Endodermal cell (in vitro differentiated cells): ENCODE measurements around the gene SLC35B2. TPM values are rescaled to one million over a fixed set of nuclear protein-coding genes. Genes with fewer than 3 reads are reported as not detected.
A peak's percentile ranks its signal among the peaks of the same experiment; 100 is the strongest.

Experiments used
- DNase-seq: peaks from one replicate; pipeline ENCODE4 v3.0.0-alpha.2; 2017
- H3K27ac ChIP-seq: 2 replicates; pipeline ENCODE4 v1.5.1; 2013; ENCODE audit warnings: mild to moderate bottlenecking, low read depth, low read length, moderate library complexity
- H3K27me3 ChIP-seq: 2 replicates; pipeline ENCODE4 v1.6.1; 2013; ENCODE audit warnings: mild to moderate bottlenecking, low read length, moderate library complexity; ENCODE audit not compliant: insufficient read depth, control insufficient read depth, poor library complexity, severe bottlenecking
- H3K36me3 ChIP-seq: 2 replicates; pipeline ENCODE4 v1.7.0; 2013; ENCODE audit warnings: mild to moderate bottlenecking, low read length, moderate library complexity; ENCODE audit not compliant: control insufficient read depth, insufficient read depth
- H3K4me1 ChIP-seq: one replicate; pipeline ENCODE4 v1.7.0; 2013; ENCODE audit warnings: low read length; ENCODE audit not compliant: control insufficient read depth, insufficient read depth
- H3K4me3 ChIP-seq: 2 replicates; pipeline ENCODE4 v1.5.1; 2013; ENCODE audit warnings: mild to moderate bottlenecking, low read length, moderate library complexity
- H3K9ac ChIP-seq: 2 replicates; pipeline ENCODE4 v1.6.1; 2013; ENCODE audit warnings: mild to moderate bottlenecking, low read length, moderate library complexity; ENCODE audit not compliant: poor library complexity, severe bottlenecking; ENCODE audit errors: extremely low read depth
- H3K9me3 ChIP-seq: 2 replicates; pipeline ENCODE4 v1.6.1; 2013; ENCODE audit warnings: mild to moderate bottlenecking, low read length, moderate library complexity; ENCODE audit not compliant: control insufficient read depth
- H3K27ac Mint-ChIP-seq: 2 replicates; pipeline ENCODE4 v1.8.0; 2020; ENCODE audit warnings: mixed read lengths
- H3K27me3 Mint-ChIP-seq: 2 replicates; pipeline ENCODE4 v1.8.0; 2021; ENCODE audit warnings: mild to moderate bottlenecking, mixed read lengths; ENCODE audit not compliant: insufficient read depth
- H3K36me3 Mint-ChIP-seq: 2 replicates; pipeline ENCODE4 v1.8.0; 2020; ENCODE audit warnings: low read depth, mixed read lengths
- H3K4me1 Mint-ChIP-seq: 2 replicates; pipeline ENCODE4 v1.8.0; 2020; ENCODE audit warnings: mixed read lengths
- H3K4me3 Mint-ChIP-seq: 2 replicates; pipeline ENCODE4 v1.8.0; 2020; ENCODE audit warnings: mild to moderate bottlenecking, moderate library complexity, mixed read lengths
- H3K9me3 Mint-ChIP-seq: 2 replicates; pipeline ENCODE4 v1.8.0; 2020; ENCODE audit warnings: mild to moderate bottlenecking, mixed read lengths
- WGBS, 2 experiments: methylation state at CpG; one replicate each; pipeline versions ENCODE4 v1.1.5 to v1.1.7; 2013; ENCODE audit warnings: missing lambda C conversion rate in 2 of 2, mixed read lengths in 1 of 2; ENCODE audit not compliant: insufficient coverage in 1 of 2, insufficient read length in 1 of 2; 5-methylcytosine and 5-hydroxymethylcytosine counted together
- total RNA-seq, 2 donors: library from RNA; stranded (reverse); fragmentation: NEBNext Ultra II Directional in 1 of 2; extraction: Animal tissue kit (Norgen Biotek cat#: 25700) in 1 of 2; gene quantifications; 2 replicates in 1 of 2; 3 replicates in 1 of 2; pipeline ENCODE4 v1.2.1, GENCODE V29; 2021
- TF ChIP-seq, protein P1 (sequence below): fragments of 200-600 bp; sonication (generic); conservative IDR thresholded peaks from 2 replicates; pipeline ENCODE4 v1.5.0; 2021; ENCODE audit warnings: antibody characterized with exemption, mild to moderate bottlenecking

The SLC35B2 gene
- total RNA-seq, 2 donors from 2014 or later, result 52.5 to 54.3 TPM

- Mint-ChIP-seq H3K9me3 (peaks cover 2% of the 10 kb centered on the region), H3K27me3 (no peaks in the 10 kb centered on the region), H3K4me1 (peaks cover 32% of the 10 kb centered on the region), H3K4me3 (peak overlapping the region; percentile 98), H3K36me3 (peaks cover 62% of the 10 kb centered on the region), H3K27ac (peak overlapping the region; percentile 99)
- WGBS, 2 experiments, result 71% methylated on average over 1 of the region's 1 CpG; no CpG with 5 or more reads in 1 of the 2 experiments
- Histone ChIP-seq H3K27ac (no peak overlapping the region), H3K4me1 (no peaks in the 10 kb centered on the region), H3K36me3 (peaks cover 56% of the 10 kb centered on the region), H3K4me3 (peak overlapping the region; percentile 100), H3K27me3 (no peaks in the 10 kb centered on the region), H3K9me3 (no peaks in the 10 kb centered on the region), H3K9ac (peak overlapping the region; percentile 100)
- TF ChIP-seq, protein P1, sequence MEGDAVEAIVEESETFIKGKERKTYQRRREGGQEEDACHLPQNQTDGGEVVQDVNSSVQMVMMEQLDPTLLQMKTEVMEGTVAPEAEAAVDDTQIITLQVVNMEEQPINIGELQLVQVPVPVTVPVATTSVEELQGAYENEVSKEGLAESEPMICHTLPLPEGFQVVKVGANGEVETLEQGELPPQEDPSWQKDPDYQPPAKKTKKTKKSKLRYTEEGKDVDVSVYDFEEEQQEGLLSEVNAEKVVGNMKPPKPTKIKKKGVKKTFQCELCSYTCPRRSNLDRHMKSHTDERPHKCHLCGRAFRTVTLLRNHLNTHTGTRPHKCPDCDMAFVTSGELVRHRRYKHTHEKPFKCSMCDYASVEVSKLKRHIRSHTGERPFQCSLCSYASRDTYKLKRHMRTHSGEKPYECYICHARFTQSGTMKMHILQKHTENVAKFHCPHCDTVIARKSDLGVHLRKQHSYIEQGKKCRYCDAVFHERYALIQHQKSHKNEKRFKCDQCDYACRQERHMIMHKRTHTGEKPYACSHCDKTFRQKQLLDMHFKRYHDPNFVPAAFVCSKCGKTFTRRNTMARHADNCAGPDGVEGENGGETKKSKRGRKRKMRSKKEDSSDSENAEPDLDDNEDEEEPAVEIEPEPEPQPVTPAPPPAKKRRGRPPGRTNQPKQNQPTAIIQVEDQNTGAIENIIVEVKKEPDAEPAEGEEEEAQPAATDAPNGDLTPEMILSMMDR, result no peak
- DNase-seq, result no peak
Measured at GRCh38 chr6:44248579-44248978, 8.7 kb downstream of the SLC35B2 start.

GRCh38 chr6:44247338-44248302 is 9.7 kb downstream of the SLC35B2 start:
- Mint-ChIP-seq H3K27ac (peak overlapping the region; percentile 99), H3K9me3 (peaks cover 2% of the 10 kb centered on the region), H3K27me3 (no peaks in the 10 kb centered on the region), H3K4me3 (peak overlapping the region; percentile 98), H3K4me1 (peaks cover 32% of the 10 kb centered on the region), H3K36me3 (peaks cover 52% of the 10 kb centered on the region)
- Histone ChIP-seq H3K9me3 (no peaks in the 10 kb centered on the region), H3K27me3 (no peaks in the 10 kb centered on the region), H3K4me1 (no peaks in the 10 kb centered on the region), H3K4me3 (peak overlapping the region; percentile 100), H3K36me3 (peaks cover 47% of the 10 kb centered on the region), H3K27ac (peak overlapping the region; percentile 95), H3K9ac (peak overlapping the region; percentile 100)
- DNase-seq, result peak; percentile 70
- 0% methylated on average over 23 to 52 of the region's 52 CpGs for WGBS, 2 experiments
- TF ChIP-seq, protein P1, result no peak

DNA sequence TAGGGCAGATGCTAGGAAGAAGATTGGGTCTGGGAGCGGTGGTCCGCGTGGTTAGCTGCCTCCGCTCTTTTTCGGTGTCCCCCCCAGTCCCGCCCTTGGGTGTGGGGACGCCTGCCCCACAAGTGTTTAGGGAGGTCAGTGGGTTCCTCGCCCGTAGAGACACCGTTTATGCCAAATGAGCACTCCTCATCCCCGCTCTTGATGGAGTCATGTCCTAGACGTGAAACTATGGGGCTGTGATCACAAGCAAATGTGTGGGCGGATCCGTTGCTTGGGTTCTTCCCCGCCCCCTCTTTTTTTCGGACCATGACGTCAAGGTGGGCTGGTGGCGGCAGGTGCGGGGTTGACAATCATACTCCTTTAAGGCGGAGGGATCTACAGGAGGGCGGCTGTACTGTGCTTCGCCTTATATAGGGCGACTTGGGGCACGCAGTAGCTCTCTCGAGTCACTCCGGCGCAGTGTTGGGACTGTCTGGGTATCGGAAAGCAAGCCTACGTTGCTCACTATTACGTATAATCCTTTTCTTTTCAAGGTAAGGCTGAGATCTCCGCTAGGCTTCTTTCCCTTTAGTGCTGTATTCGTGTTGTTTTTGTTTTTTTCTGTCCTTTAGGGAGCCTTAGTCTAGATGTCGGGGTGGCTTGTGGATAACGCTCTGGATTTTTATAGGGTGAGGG is 10.5 kb downstream of the SLC35B2 start, which contains the start of gene HSP90AB1:
Gene HSP90AB1, plus strand, starts transcription at position 439 of the 675 bp plus-strand sequence. CDS start 1,529 bp downstream, outside the sequence.
- Histone ChIP-seq H3K27me3 (no peaks in the 10 kb centered on the region), H3K27ac (peak within 1 kb of the TSS; percentile 95), H3K36me3 (peaks cover 40% of the 10 kb centered on the region), H3K9me3 (no peaks in the 10 kb centered on the region), H3K4me1 (no peaks in the 10 kb centered on the region), H3K9ac (peak within 1 kb of the TSS; percentile 100), H3K4me3 (peak within 1 kb of the TSS; percentile 100)
- WGBS, 2 experiments, result 0% methylated on average over 22 to 34 of the region's 34 CpGs
- H3K4me1 Mint-ChIP-seq, result peaks cover 30% of the 10 kb centered on the region
- peak; percentile 98 for DNase-seq
- H3K36me3 Mint-ChIP-seq, result peaks cover 44% of the 10 kb centered on the region
- peak within 1 kb of the TSS; percentile 99 for H3K27ac Mint-ChIP-seq
- no peaks in the 10 kb centered on the region for H3K27me3 Mint-ChIP-seq
- TF ChIP-seq, protein P1, result no peak
- H3K9me3 Mint-ChIP-seq, result peaks cover 2% of the 10 kb centered on the region
- peak within 1 kb of the TSS; percentile 98 for H3K4me3 Mint-ChIP-seq
